Sigmoid colon (tissue), 4 donors: ENCODE results near the gene CDK14.

ENCODE experiments used
- POLR2AphosphoS5 ChIP-seq, 4 donors: sonication (generic); formaldehyde crosslinking; IDR thresholded peaks; one replicate each; pipeline ENCODE4 v1.6.1; 2017; ENCODE audit warnings: antibody characterized with exemption in 4 of 4
- TF ChIP-seq, protein P1 (sequence below), 4 experiments: fragments of 450-650 bp in 3 of 4; fragments of 200-600 bp in 1 of 4; IDR thresholded peaks; one replicate each; pipeline ENCODE4 v1.5.1; 2016 to 2019; ENCODE audit warnings: antibody characterized with exemption in 4 of 4, mild to moderate bottlenecking in 3 of 4, moderate library complexity in 2 of 4

DNA sequence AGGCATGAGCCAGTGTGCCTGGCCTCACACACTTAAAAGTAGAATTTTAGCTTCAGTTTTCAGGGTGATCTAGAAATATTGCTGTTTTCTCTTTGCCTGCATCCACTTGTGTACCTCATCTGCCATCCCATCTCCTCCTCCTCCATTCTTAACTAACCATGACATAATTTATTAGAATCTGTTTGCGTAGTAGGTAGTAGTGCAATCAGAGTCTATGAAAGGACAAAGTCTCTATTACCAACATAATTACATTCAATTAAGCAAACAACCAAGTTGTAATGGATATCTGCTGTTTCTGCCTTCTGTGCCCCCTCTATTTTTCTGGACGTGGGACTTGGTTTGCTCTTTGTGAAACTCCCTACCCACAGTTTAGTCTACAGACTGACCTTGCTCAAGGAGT is 72.9 kb downstream of the CDK14 start:
- TF ChIP-seq, protein P1, sequence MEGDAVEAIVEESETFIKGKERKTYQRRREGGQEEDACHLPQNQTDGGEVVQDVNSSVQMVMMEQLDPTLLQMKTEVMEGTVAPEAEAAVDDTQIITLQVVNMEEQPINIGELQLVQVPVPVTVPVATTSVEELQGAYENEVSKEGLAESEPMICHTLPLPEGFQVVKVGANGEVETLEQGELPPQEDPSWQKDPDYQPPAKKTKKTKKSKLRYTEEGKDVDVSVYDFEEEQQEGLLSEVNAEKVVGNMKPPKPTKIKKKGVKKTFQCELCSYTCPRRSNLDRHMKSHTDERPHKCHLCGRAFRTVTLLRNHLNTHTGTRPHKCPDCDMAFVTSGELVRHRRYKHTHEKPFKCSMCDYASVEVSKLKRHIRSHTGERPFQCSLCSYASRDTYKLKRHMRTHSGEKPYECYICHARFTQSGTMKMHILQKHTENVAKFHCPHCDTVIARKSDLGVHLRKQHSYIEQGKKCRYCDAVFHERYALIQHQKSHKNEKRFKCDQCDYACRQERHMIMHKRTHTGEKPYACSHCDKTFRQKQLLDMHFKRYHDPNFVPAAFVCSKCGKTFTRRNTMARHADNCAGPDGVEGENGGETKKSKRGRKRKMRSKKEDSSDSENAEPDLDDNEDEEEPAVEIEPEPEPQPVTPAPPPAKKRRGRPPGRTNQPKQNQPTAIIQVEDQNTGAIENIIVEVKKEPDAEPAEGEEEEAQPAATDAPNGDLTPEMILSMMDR (IDR thresholded peaks at IDR 0.05), result no peak
- no peak for TF ChIP-seq POLR2AphosphoS5 (IDR thresholded peaks at IDR 0.05)
